ENCODE measurements around the gene WASHC2A.
A peak's percentile ranks its signal among the peaks of the same experiment; 100 is the strongest.
"Not testable (repeated sequence)": the region's sequence is repeated elsewhere in the genome, so short reads cannot be mapped to it uniquely, and the experiment has no call there.

The WASHC2A gene, protein sequence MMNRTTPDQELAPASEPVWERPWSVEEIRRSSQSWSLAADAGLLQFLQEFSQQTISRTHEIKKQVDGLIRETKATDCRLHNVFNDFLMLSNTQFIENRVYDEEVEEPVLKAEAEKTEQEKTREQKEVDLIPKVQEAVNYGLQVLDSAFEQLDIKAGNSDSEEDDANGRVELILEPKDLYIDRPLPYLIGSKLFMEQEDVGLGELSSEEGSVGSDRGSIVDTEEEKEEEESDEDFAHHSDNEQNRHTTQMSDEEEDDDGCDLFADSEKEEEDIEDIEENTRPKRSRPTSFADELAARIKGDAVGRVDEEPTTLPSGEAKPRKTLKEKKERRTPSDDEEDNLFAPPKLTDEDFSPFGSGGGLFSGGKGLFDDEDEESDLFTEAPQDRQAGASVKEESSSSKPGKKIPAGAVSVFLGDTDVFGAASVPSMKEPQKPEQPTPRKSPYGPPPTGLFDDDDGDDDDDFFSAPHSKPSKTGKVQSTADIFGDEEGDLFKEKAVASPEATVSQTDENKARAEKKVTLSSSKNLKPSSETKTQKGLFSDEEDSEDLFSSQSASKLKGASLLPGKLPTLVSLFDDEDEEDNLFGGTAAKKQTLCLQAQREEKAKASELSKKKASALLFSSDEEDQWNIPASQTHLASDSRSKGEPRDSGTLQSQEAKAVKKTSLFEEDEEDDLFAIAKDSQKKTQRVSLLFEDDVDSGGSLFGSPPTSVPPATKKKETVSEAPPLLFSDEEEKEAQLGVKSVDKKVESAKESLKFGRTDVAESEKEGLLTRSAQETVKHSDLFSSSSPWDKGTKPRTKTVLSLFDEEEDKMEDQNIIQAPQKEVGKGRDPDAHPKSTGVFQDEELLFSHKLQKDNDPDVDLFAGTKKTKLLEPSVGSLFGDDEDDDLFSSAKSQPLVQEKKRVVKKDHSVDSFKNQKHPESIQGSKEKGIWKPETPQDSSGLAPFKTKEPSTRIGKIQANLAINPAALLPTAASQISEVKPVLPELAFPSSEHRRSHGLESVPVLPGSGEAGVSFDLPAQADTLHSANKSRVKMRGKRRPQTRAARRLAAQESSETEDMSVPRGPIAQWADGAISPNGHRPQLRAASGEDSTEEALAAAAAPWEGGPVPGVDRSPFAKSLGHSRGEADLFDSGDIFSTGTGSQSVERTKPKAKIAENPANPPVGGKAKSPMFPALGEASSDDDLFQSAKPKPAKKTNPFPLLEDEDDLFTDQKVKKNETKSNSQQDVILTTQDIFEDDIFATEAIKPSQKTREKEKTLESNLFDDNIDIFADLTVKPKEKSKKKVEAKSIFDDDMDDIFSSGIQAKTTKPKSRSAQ (N-terminal part only)

DNA sequence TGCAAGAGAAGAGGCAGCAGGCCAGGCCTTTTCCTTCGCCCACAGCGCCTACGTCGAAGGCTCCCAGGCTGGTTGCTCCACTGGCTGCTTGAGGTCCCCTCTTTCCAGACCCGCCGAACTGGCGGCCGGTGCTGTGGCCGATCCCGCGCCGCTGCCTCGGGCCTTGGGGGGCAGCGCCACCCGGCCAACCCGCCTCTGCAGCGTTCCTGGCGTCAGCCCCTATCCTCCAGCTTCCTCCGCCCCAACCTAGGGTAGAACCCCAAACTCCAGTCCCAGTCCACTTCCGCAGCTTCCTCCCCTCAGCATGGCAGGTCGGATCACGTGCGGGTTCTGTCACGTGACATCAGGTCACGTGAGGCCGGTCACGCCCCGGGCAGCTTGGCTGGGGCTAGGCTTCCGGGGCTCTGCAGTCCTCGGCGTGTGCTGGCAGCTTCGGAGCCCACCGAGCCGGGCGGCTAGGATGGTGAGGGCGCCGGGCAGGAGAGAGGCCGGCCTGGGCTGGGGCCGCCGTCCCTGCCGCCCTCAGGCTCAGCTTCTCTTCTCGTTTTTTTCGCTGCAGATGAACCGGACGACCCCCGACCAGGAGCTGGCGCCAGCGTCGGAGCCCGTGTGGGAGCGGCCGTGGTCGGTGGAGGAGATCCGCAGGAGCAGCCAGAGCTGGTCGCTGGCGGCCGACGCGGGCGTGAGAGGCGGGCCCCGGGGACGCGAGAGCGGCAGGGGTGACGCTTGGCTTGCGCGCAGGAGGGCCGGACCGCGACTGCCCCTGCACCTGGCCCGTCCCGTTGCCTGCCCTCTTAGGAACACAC is at the start of gene WASHC2A:
Gene WASHC2A, plus strand, starts transcription at position 409 of the 806 bp plus-strand sequence. Its CDS starts 52 bp downstream, at position 461.
- not testable (repeated sequence) for H3K36me3 ChIP-seq (ENCODE audit: low read length); H3K27me3 ChIP-seq (ENCODE audit: low read length); H3K9me3 ChIP-seq (ENCODE audit: insufficient read depth, low read length); H3F3A ChIP-seq (ENCODE audit: insufficient read depth); H4K20me1 ChIP-seq (ENCODE audit: low read depth, low read length); H3K27ac ChIP-seq (ENCODE audit: low read depth, low read length); H3K79me2 ChIP-seq (ENCODE audit: insufficient read depth, low read length); H3K9me2 ChIP-seq (replicated peaks; ENCODE audit: insufficient read depth, low read length)
- peak within 1 kb of the TSS; percentile 50 for H3K4me2 ChIP-seq (ENCODE audit: low read depth, low read length, poor library complexity, severe bottlenecking)
- H3K9ac ChIP-seq (ENCODE audit: low read length) = peak within 1 kb of the TSS; percentile 67
- H3K4me3 ChIP-seq (ENCODE audit: insufficient read depth, low read length, poor library complexity, severe bottlenecking) = peak within 1 kb of the TSS; percentile 87
- peak within 1 kb of the TSS; percentile 34 for H2AFZ ChIP-seq (ENCODE audit: low read depth, low read length, severe bottlenecking)

DNA sequence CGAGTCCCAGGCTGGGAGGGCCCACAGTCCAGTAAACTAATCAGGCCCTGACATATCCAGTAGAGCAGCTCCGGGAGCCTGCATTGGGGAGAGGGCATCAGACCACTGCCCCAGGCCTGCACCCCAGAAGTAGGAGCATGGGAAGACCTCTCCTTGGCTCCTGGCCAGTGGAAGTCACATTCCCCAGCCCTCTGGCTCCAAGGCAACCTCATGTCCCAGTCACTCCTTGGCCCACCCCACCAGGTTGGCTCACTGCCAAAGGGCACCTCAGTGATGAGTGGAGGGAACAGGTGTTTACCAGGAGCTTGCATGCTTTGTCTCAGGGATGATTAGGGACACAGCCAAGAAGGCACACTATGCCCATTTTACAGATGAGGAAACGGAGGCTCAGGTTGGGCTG is 48.5 kb upstream of the WASHC2A start:
- not testable (repeated sequence) for H4K20me1 ChIP-seq (ENCODE audit: low read depth, low read length); H3K4me2 ChIP-seq (ENCODE audit: low read depth, low read length, poor library complexity, severe bottlenecking); H3K9me2 ChIP-seq (replicated peaks; ENCODE audit: insufficient read depth, low read length); H3K79me2 ChIP-seq (ENCODE audit: insufficient read depth, low read length); H3K4me3 ChIP-seq (ENCODE audit: insufficient read depth, low read length, poor library complexity, severe bottlenecking); H3K36me3 ChIP-seq (ENCODE audit: low read length); H3K27me3 ChIP-seq (ENCODE audit: low read length); H3K9me3 ChIP-seq (ENCODE audit: insufficient read depth, low read length); H2AFZ ChIP-seq (ENCODE audit: low read depth, low read length, severe bottlenecking); H3K9ac ChIP-seq (ENCODE audit: low read length); H3K27ac ChIP-seq (ENCODE audit: low read depth, low read length); H3F3A ChIP-seq (ENCODE audit: insufficient read depth)

DNA sequence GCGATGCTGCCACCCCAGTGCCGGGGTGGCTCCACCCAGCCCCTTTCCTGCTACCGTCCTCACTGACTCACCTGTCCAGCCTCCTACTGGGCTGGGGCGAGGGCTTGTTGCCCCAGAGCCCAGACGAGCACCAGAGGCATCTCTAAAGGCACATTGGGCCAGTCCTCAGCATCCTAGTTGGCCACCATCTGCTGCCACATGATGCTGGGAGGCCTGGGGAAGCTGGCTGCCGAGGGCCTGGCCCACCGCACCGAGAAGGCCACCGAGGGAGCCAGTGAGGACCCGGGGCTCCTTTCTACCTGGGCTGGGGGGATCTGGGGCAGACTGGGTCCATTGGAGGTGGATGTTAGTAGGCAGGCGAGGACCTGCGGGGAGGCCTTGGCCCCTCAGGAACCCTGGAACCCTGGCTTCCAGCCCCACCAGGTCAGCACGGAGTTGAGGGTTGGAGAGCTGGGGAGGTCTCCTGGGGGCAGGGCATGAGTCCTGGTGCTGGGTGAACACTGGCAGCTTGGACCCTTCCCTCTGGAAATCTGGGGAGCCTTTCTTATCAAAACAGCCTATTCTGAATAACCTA is 47.2 kb upstream of the WASHC2A start:
- H3K9me3 ChIP-seq (ENCODE audit: insufficient read depth, low read length); H3K79me2 ChIP-seq (ENCODE audit: insufficient read depth, low read length); H3F3A ChIP-seq (ENCODE audit: insufficient read depth); H3K4me2 ChIP-seq (ENCODE audit: low read depth, low read length, poor library complexity, severe bottlenecking); H3K4me3 ChIP-seq (ENCODE audit: insufficient read depth, low read length, poor library complexity, severe bottlenecking); H3K9ac ChIP-seq (ENCODE audit: low read length); H3K36me3 ChIP-seq (ENCODE audit: low read length); H3K27ac ChIP-seq (ENCODE audit: low read depth, low read length); H4K20me1 ChIP-seq (ENCODE audit: low read depth, low read length); H3K27me3 ChIP-seq (ENCODE audit: low read length); H3K9me2 ChIP-seq (replicated peaks; ENCODE audit: insufficient read depth, low read length); H2AFZ ChIP-seq (ENCODE audit: low read depth, low read length, severe bottlenecking): not testable (repeated sequence)

DNA sequence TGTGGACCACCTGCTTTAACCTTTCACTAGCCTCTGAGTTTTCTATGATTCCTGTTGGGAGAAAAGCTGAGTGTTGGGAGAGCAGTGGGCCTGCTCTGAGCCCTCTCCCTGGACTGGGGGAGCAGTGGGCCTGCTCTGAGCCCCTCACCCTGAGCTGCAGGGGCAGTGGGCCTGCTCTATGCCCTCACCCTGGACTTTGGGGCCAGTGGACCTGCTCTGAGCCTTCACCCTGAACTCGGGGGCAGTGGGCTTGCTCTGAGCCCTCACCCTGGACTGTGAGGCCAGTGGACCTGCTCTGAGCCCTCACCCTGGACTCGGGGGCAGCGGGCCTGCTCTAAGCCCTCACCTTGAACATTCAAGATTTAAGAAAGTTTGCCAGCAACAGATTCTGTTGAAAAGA is 46.1 kb upstream of the WASHC2A start:
- Histone ChIP-seq H3K9me2 (replicated peaks; ENCODE audit: insufficient read depth, low read length) (no peaks in the 10 kb centered on the region), H3K9ac (ENCODE audit: low read length) (no peak overlapping the region), H3K9me3 (ENCODE audit: insufficient read depth, low read length) (no peaks in the 10 kb centered on the region), H4K20me1 (ENCODE audit: low read depth, low read length) (no peaks in the 10 kb centered on the region), H3F3A (ENCODE audit: insufficient read depth) (no peaks in the 10 kb centered on the region), H3K4me3 (ENCODE audit: insufficient read depth, low read length, poor library complexity, severe bottlenecking) (no peak overlapping the region), H2AFZ (ENCODE audit: low read depth, low read length, severe bottlenecking) (no peak overlapping the region), H3K27me3 (ENCODE audit: low read length) (no peaks in the 10 kb centered on the region), H3K79me2 (ENCODE audit: insufficient read depth, low read length) (no peaks in the 10 kb centered on the region), H3K36me3 (ENCODE audit: low read length) (no peaks in the 10 kb centered on the region), H3K27ac (ENCODE audit: low read depth, low read length) (no peak overlapping the region), H3K4me2 (ENCODE audit: low read depth, low read length, poor library complexity, severe bottlenecking) (no peak overlapping the region)
- TF ChIP-seq EZH2phosphoT487 (conservative IDR thresholded peaks at IDR 0.05; ENCODE audit: low read length) = no peak
- TF ChIP-seq, protein P1, sequence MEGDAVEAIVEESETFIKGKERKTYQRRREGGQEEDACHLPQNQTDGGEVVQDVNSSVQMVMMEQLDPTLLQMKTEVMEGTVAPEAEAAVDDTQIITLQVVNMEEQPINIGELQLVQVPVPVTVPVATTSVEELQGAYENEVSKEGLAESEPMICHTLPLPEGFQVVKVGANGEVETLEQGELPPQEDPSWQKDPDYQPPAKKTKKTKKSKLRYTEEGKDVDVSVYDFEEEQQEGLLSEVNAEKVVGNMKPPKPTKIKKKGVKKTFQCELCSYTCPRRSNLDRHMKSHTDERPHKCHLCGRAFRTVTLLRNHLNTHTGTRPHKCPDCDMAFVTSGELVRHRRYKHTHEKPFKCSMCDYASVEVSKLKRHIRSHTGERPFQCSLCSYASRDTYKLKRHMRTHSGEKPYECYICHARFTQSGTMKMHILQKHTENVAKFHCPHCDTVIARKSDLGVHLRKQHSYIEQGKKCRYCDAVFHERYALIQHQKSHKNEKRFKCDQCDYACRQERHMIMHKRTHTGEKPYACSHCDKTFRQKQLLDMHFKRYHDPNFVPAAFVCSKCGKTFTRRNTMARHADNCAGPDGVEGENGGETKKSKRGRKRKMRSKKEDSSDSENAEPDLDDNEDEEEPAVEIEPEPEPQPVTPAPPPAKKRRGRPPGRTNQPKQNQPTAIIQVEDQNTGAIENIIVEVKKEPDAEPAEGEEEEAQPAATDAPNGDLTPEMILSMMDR (IDR thresholded peaks at IDR 0.05; ENCODE audit: insufficient read depth, low read length, poor library complexity, severe bottlenecking) = no peak

DNA sequence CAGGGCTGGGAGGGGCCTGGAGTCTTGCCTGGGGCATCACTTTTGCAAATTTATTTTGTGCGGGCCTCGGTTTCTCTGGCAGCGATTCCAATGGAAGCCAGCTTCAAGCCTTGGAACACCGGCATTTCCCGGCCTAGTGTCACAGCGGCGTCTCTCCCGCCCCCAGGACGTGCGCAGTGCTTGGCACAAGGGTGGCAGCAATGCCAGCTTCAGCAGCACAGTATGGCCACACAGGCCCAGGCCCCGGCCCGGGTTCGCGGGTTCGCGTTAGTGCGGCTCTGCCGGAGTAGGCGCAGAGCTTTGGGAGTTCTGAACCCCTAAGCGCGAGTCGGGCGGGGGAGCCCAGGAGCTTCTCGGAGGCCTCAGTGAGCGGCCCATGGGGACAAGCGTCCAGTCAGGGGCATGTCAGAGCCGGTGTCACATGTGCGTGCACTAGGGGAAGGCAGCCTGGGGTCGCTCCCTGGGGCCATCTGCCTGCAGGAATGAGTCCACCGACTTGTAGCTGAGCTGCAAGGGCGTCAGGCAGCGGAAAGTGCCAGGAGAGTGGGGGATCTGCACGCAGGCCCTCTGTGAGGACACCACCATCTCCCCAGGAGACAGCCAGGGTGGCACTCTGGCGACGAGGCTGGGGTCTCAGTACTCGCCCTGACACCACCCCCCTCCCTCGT is 42.9 kb upstream of the WASHC2A start:
- H3K27ac ChIP-seq (ENCODE audit: low read depth, low read length); H3K4me3 ChIP-seq (ENCODE audit: insufficient read depth, low read length, poor library complexity, severe bottlenecking); H2AFZ ChIP-seq (ENCODE audit: low read depth, low read length, severe bottlenecking); H3K4me2 ChIP-seq (ENCODE audit: low read depth, low read length, poor library complexity, severe bottlenecking); H3K27me3 ChIP-seq (ENCODE audit: low read length); H3F3A ChIP-seq (ENCODE audit: insufficient read depth); H3K36me3 ChIP-seq (ENCODE audit: low read length); H4K20me1 ChIP-seq (ENCODE audit: low read depth, low read length); H3K9me2 ChIP-seq (replicated peaks; ENCODE audit: insufficient read depth, low read length); H3K9me3 ChIP-seq (ENCODE audit: insufficient read depth, low read length); H3K79me2 ChIP-seq (ENCODE audit: insufficient read depth, low read length); H3K9ac ChIP-seq (ENCODE audit: low read length): not testable (repeated sequence)
